ENCODE data around the gene SOX30. TPM values are rescaled to one million over a fixed set of nuclear protein-coding genes. Genes with fewer than 3 reads are reported as not detected.
A peak's percentile ranks its signal among the peaks of the same experiment; 100 is the strongest.
"Not testable (repeated sequence)": the region's sequence is repeated elsewhere in the genome, so short reads cannot be mapped to it uniquely, and the experiment has no call there.

Gene SOX30
- total and polyA plus RNA-seq, 3 donors from 2014 or later, result 47.7 to 197 (median 83.9) TPM

DNA sequence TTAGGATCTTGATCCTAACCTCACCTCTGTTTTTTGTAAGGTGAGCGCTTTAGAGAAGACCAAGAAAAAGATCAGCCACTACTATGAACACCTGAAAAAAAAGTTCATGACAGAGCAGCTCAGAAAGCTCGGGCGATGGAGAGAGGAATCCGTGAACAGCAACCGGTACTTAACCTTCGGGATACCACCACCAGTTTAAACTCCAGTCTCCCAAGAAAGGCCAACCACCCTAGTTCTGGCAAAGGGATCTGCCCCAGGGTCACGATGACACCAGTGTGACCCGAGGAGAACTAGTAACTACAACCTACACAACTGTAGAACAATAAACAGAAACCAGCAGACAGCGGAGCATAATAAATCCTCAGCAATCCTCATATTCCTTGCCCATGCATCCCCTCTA lies 27.6 kb upstream of the SOX30 start:
- 94 to 96% methylated on average over 9 of the region's 9 CpGs for WGBS, 2 donors
- Histone ChIP-seq H3K4me1 (no peaks in the 10 kb centered on the region), H3K27ac (no peak overlapping the region), H3K27me3 (no peaks in the 10 kb centered on the region), H3K4me3 (no peak overlapping the region), H3K9me3 (no peaks in the 10 kb centered on the region), H3K36me3 (ENCODE audit: low read depth, missing control alignments) (no peaks in the 10 kb centered on the region)
- DNase-seq, result no peak
- no peak for TF ChIP-seq POLR2A (IDR thresholded peaks at IDR 0.05)
- TF ChIP-seq, protein P1, sequence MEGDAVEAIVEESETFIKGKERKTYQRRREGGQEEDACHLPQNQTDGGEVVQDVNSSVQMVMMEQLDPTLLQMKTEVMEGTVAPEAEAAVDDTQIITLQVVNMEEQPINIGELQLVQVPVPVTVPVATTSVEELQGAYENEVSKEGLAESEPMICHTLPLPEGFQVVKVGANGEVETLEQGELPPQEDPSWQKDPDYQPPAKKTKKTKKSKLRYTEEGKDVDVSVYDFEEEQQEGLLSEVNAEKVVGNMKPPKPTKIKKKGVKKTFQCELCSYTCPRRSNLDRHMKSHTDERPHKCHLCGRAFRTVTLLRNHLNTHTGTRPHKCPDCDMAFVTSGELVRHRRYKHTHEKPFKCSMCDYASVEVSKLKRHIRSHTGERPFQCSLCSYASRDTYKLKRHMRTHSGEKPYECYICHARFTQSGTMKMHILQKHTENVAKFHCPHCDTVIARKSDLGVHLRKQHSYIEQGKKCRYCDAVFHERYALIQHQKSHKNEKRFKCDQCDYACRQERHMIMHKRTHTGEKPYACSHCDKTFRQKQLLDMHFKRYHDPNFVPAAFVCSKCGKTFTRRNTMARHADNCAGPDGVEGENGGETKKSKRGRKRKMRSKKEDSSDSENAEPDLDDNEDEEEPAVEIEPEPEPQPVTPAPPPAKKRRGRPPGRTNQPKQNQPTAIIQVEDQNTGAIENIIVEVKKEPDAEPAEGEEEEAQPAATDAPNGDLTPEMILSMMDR (IDR thresholded peaks at IDR 0.05), result no peak
- intact Hi-C loops (cut with DNase I; ENCODE audit: low total_unique reads), result no loop called here

DNA sequence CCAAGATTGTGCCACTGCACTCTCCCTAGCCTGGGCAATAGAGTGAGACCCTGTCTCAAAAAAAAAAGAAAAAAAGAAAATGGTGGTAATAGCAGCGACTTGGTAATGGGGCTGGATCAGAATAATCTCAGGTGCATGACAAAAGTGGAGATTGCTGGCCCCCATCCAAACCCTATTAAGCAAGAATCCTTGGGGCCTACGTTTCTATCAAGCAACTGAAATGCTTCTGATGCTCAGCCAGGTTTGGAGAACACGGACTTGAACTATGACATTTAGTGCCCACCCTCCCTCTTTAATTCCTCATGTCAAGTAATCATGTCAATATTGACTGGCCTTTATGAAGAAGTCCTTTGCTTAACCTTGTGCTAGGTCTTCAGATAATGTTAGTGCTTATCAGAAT lies 25.7 kb upstream of the SOX30 start:
- H3K27ac ChIP-seq, result no peak overlapping the region
- WGBS, 2 donors, result 68 to 86% methylated on average over 3 of the region's 3 CpGs
- no peaks in the 10 kb centered on the region for H3K4me1 ChIP-seq
- no peak for TF ChIP-seq POLR2A (IDR thresholded peaks at IDR 0.05)
- TF ChIP-seq, protein P1 (IDR thresholded peaks at IDR 0.05), result no peak
- no peak overlapping the region for H3K4me3 ChIP-seq
- H3K27me3 ChIP-seq, result no peaks in the 10 kb centered on the region
- no peaks in the 10 kb centered on the region for H3K9me3 ChIP-seq
- DNase-seq, result no peak
- H3K36me3 ChIP-seq (ENCODE audit: low read depth, missing control alignments), result no peaks in the 10 kb centered on the region
- intact Hi-C loops (cut with DNase I; ENCODE audit: low total_unique reads), result no loop called here

DNA sequence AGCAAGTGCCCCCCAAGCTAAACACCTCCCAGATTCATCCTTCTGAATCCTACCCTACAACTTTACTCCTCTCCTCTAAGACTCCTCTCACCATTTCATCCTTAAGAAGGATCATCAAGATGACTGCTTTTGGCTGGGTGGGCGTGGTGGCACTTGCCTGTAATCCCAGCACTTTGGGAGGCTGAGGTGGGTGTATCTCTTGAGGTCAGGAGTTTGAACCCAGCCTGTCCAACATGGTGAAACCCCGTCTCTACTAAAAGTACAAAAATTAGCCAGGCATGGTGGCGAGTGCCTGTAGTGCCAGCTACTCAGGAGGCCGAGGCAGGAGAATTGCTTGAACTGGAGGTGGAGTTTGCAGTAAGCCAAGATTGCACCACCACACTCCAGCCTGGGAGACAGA lies 22.1 kb upstream of the SOX30 start:
- H3K27ac ChIP-seq; H3K4me3 ChIP-seq; DNase-seq; H3K9me3 ChIP-seq; H3K36me3 ChIP-seq (ENCODE audit: low read depth, missing control alignments); H3K4me1 ChIP-seq; intact Hi-C loops (cut with DNase I; ENCODE audit: low total_unique reads); H3K27me3 ChIP-seq: not testable (repeated sequence)
- 94 to 97% methylated on average over 4 of the region's 4 CpGs for WGBS, 2 donors

DNA sequence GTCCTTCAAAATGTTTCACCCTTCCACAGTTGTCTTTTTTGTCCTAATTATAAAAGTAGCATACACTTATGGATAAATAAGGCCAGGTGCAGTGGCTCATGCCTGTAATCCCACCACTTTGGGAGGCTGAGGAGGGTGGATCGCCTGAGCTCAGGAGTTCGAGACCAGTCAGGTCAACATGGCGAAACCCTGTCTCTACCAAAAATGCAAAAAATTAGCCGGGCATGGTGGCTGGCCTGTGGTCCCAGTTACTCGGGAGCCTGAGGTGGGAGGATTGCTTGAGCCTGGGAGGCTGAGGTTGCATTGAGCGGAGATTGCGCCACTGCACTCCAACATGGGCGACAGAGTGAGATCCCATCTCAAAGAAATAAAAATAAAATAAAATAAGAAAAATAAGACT lies 20.7 kb upstream of the SOX30 start:
- Histone ChIP-seq H3K9me3 (no peaks in the 10 kb centered on the region), H3K36me3 (ENCODE audit: low read depth, missing control alignments) (no peaks in the 10 kb centered on the region), H3K27ac (no peak overlapping the region), H3K4me1 (peaks cover 4% of the 10 kb centered on the region), H3K4me3 (no peak overlapping the region), H3K27me3 (no peaks in the 10 kb centered on the region)
- DNase-seq, result no peak
- WGBS, 2 donors, result 88 to 90% methylated on average over 8 of the region's 8 CpGs
- no peak for TF ChIP-seq POLR2A (IDR thresholded peaks at IDR 0.05)
- TF ChIP-seq, protein P1 (IDR thresholded peaks at IDR 0.05), result no peak
- intact Hi-C loops (cut with DNase I; ENCODE audit: low total_unique reads), result no loop called here

DNA sequence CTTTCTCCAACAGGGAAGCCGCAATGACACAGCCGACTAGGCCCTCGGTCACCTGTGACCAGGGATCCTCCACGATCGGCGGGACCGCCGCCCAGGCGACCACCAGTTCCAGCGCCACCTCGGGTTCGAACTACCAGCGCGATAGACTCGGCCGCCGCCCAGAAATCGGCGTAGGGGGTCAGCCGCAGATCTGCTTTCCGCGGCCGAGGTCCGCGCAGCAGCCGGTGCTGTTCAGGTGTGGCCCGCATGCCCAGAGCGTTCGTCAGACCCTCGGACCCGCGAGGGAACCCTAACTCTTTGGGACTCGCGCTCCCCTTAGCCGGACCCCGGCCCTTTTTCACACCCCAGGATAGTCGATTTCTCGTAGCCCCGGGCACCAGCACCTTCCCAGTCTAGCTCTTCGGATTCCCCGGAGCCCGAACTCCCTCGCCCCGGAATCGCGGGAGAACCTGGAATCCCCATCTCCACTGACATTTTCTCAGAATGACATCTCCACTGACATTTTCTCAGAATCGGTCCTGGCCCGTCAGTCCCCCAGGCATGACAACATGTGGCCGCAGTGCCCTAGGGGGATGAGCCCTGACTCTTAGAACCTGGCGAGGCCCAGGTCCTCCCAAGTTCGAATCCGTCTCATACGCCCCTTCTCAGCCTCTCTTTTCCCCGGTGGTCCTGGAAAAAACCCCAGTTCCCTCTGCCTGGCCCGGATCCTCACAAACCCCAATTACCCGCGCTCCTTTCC lies 19.5 kb upstream of the SOX30 start:
- H3K27ac ChIP-seq, result no peak overlapping the region
- H3K27me3 ChIP-seq, result no peaks in the 10 kb centered on the region
- no peaks in the 10 kb centered on the region for H3K9me3 ChIP-seq
- 32 to 40% methylated on average over 31 to 57 of the region's 57 CpGs for WGBS, 2 donors
- peak overlapping the region; percentile 53 to 65 for H3K4me3 ChIP-seq
- TF ChIP-seq POLR2A (IDR thresholded peaks at IDR 0.05), result no peak
- H3K4me1 ChIP-seq, result peaks cover 4% of the 10 kb centered on the region
- no peaks in the 10 kb centered on the region for H3K36me3 ChIP-seq (ENCODE audit: low read depth, missing control alignments)
- DNase-seq, result no peak
- intact Hi-C loops (cut with DNase I; ENCODE audit: low total_unique reads), result no loop called here

All from testis (tissue), 3 donors.